Measurements from ENCODE around the gene NFIA.

Gene NFIA

GRCh38 chr1:61426885-61427284 is 344.5 kb downstream of the NFIA start:
- DNase-seq (ENCODE audit: low read depth, low spot score) = no peak

GRCh38 chr1:61427510-61427909 is 345.1 kb downstream of the NFIA start:
- no peak for DNase-seq (ENCODE audit: low read depth, low spot score)

- no peak for DNase-seq (ENCODE audit: low read depth, low spot score)
These were observed 345.8 kb downstream of the NFIA start for GRCh38 chr1:61428146-61428545.

- DNase-seq (ENCODE audit: low read depth, low spot score) = no peak
These were observed 350.4 kb downstream of the NFIA start for GRCh38 chr1:61432616-61433388.

GRCh38 chr1:61433646-61434045 is 351.3 kb downstream of the NFIA start:
- no peak for DNase-seq (ENCODE audit: low read depth, low spot score)

DNA sequence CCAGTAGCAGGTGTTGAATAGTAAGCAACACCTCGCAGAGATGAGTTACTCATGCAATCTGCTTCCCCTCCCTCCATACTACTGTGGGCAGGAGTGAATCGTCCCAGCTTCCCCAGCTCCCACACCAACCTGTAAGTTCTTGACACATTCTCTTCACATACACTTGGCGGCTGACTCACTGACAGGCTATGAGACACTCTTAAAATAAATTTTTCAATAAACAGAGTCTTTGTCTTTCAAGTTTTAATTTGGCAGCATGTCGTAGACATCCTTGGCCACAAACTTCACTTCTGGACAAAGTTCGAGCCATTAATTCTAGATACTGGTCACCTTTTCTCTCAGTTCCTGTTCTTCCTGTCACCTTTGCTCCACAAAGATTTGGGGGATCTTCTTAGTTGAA is 351.9 kb downstream of the NFIA start:
- no peak for DNase-seq (ENCODE audit: low read depth, low spot score)

- no peak for DNase-seq (ENCODE audit: low read depth, low spot score)
These were observed 352.9 kb downstream of the NFIA start for GRCh38 chr1:61435226-61435625.

GRCh38 chr1:61436016-61436415 is 353.7 kb downstream of the NFIA start:
- no peak for DNase-seq (ENCODE audit: low read depth, low spot score)

DNA sequence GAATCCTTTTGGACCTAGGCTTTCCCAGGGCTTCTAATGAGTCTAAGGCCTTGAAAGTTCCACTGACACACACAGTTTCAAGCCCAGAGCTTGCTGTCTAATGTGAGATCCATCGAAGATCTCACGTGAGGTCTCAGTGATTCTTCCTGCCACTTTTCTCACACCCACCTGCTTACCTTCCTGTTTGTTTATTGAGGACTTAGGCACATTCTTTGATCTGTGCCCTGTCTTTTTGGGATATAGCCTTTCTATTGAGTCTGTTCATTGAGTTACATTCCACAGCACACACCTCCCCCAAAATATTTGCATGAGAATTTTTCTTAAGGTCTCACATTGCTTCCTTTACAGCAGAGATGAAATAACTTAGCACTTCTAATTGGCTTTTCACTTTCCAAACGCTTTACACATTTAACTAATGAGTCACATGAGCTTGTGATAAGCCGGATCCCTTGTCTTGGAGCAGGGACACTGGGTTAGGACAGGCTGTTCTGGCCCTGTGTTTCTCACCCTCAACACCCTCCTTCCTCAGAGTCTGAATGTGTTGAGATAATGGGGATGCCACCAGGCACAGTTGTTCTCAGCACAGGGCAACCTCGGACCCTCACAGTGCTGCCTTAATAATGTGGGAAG is 354.2 kb downstream of the NFIA start:
- DNase-seq (ENCODE audit: low read depth, low spot score) = no peak

DNA sequence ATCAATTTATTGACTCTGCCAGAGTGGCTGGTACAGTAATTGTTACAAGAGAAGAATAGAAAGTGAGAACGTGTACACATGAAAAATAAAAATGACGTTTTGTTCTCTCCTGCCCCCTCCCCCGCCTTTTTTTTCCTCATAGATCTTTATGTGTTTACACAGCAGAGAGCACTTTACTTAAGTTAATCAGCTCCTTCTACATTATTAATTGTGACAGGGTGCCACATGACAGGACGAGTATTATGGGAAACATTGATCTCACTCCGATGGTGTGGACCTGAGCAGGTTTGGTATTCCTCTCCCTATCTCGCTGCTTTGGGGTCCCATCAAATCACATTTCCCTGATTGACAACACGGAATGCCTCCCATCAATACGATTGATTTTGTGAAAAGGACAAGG is 356.9 kb downstream of the NFIA start:
- no peak for DNase-seq (ENCODE audit: low read depth, low spot score)

- DNase-seq (ENCODE audit: low read depth, low spot score) = no peak
These were observed 359.4 kb downstream of the NFIA start for GRCh38 chr1:61441723-61442262.

DNA sequence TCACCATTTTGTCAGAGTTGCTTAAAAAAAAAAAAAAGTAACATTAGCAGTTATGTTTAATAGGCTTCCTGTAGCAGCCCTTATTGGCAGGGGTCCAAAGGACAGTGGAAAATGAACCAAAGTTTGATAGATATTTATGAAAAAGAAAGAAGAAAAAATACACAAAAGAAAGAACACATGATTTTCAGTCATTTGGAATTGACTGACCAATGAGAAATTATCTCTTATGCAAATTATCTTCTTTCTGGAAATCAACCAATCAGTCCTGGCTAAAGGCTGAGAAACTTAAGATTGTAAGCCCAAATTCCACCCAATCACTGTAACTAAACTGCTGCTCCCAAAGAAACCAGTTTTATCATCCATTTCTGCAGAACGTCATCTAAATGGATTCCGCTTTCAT is 360.2 kb downstream of the NFIA start:
- DNase-seq (ENCODE audit: low read depth, low spot score) = no peak

DNA sequence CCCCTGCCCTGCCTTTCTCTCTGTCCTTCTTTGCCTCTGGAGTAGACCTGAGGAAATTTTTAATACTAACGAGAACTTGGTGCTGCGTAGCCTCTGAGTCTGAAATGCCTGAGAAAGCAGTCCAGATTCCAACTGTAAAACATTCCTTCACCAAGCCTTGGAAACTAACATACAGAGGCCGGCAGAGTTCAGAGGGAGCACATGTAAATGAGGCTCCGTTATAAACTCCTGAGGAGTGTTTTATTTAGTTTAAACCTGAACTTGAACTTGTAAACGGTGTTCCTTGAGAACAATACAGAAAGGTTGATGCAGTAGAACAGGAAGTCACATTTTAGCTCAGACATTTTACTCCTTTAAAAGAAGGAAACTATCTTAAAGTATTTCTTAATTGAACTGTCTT is 361.9 kb downstream of the NFIA start:
- no peak for DNase-seq (ENCODE audit: low read depth, low spot score)

GRCh38 chr1:61445269-61445825 is 363.0 kb downstream of the NFIA start:
- no peak for DNase-seq (ENCODE audit: low read depth, low spot score)

DNA sequence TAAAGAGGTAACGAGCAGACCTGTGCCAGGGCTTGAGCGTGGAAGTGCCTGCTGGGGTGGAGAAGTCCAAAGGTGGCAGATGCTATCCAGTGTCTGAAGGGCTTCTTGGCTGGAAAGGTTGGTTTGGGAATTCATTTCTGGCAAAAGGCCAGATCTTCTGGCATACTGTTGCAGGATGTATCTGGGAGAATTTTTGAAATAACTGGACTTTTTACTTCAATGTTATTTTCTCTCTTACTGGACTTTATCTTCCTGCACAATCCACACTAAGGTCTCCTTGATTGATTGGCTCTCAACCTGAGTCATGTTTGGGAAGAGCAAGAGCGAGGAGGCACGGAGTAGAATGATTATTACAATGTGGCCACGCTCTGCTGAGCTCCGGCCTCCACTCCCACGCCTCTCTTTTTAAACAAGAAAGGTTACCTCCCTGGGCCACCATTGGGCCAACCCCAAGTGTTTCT is 364.2 kb downstream of the NFIA start:
- DNase-seq (ENCODE audit: low read depth, low spot score) = no peak

DNA sequence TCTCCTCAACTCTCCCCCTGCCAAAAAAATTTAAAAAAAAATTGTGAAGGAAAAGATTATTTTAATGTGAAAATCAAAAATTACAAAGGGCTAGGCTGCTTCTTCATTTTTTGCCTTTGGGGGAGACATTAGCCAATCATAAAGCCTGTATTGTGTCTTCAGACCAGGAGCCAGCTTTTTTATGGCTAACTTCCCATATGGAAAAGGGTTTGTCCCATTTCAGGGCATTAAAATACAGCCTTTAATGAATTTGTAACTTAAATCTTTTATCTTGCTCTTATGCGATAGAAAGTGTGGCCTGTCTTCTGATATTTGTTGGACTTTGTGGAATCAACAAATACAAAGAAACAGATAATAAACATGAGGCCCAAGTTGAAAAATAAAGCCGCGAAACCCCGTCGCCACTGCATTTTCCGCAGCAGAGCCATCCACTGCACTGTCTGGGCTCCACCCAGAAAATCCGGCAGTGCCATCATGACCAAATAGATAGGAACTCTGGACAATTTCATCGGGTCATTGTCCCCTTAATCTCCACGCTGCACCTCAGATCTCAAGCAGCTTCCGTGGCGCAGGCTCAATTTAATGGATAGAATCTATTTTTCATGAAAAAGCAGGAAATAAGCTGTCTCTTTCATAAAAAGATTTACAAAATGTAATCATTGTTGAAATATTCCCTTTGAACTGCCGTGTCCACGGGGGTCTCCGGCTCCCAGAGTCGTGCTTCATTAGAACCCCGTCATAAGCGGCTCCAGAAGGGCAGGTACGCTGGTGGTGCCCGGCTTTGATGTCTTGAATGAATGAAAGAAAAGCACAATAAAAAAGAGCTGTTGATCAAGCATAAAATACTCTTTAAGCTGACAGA is 365.0 kb downstream of the NFIA start:
- DNase-seq (ENCODE audit: low read depth, low spot score) = no peak

GRCh38 chr1:61447968-61448430 is 365.6 kb downstream of the NFIA start:
- no peak for DNase-seq (ENCODE audit: low read depth, low spot score)

DNA sequence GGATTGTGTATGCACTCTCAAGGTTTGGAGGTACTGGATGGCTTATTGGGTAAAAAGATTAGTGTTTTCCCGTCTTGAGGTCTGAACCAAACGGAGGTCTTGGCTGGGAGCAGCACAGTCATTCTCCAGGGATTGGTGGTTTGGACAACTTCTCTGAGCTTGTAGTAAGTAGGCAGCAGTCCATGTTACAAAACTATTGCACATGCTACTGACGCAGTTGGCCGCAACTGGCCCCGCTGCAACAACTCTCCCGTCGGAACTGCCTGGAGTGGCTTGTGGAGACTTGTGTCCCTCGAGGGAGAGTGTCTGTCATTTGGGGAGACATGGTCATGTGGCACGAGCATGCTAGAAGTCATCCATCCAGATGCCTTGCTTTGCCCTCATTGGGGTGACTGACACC is 366.6 kb downstream of the NFIA start:
- DNase-seq (ENCODE audit: low read depth, low spot score) = no peak

DNA sequence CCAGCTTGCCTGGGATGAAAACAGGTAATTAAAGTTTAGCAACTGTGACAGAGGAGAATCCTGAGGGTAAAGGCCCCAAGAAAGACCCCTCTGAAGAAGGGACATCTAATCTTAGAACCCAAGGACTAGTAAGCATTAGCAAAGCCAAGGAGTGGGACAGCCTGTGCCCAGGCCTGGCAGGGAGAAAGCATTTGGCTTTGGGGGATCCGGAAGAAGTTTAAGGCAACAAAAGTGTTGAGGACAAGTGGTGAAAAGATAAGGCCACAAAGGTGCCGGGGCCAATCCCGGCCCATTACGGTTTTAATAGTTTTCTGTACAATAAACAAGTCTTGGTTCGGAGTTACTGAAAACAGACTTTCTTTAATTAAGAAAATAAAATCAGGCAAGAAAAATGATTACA is 367.0 kb downstream of the NFIA start:
- no peak for DNase-seq (ENCODE audit: low read depth, low spot score)

- no peak for DNase-seq (ENCODE audit: low read depth, low spot score)
These were observed 368.1 kb downstream of the NFIA start for GRCh38 chr1:61450454-61450853.

GRCh38 chr1:61450872-61451571 is 368.7 kb downstream of the NFIA start:
- DNase-seq (ENCODE audit: low read depth, low spot score) = no peak

All from activated CD4-positive, CD25-positive, alpha-beta regulatory T cell treated with anti-CD3 and anti-CD28 coated beads, Interleukin-2, amount 50 U/mL, for 16 hours (primary cell).